AG20443 (cell line): ENCODE data around the gene LZIC.

Experiments
- DNase-seq: peaks from one replicate; pipeline ENCODE4 v3.0.0; 2012; ENCODE audit warnings: low spot score, mixed read lengths

The LZIC gene

GRCh38 chr1:9910423-9911178 lies 32.6 kb downstream of the LZIC start:
- DNase-seq: no peak

- peak; percentile 98 for DNase-seq
Measured at GRCh38 chr1:9910076-9910422, 33.1 kb downstream of the LZIC start, which contains the start of gene CTNNBIP1. Gene CTNNBIP1, minus strand, starts transcription at chr1:9910269. Its CDS starts 38,205 bp downstream, at chr1:9872064.

- no peak for DNase-seq
Measured at GRCh38 chr1:9909234-9910046, 33.8 kb downstream of the LZIC start.

DNA sequence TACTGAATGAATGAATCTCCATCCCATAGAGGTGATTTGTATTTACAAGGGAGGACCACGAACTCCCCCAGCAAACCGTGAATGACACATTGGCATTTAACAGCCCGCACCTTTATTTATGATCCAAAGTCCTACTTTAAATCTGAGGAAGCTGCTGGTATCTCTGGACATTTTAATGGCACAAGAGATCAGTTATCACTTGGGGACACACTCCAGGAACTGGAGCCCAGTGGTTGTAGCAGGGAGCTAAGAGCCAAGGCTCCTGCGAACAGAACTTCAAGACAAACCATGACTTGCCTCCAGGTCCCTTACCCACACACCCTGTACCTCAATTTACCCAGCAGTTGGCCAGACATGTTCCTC lies 34.3 kb downstream of the LZIC start:
- no peak for DNase-seq

- DNase-seq: no peak
Measured at GRCh38 chr1:9907441-9907840, 35.8 kb downstream of the LZIC start.

DNA sequence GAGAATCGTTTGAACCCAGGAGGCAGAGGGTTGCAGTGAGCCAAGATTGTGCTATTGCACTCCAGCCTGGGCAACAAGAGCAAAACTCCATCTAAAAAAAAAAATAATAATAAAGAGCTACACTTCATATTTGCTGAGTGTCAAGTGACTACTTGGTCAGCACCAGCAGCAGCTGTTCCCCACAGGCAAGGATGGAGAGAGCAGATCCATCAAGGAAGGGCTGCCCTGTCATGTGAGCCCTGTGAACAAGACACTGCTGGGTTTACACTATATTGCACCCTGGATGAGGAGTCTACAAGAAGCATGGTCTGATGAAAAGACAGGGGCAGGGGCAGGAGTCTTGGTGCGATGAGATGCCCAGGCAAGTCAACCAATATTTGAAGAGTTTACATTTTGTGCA lies 36.7 kb downstream of the LZIC start:
- no peak for DNase-seq

GRCh38 chr1:9905010-9905409 lies 38.2 kb downstream of the LZIC start:
- no peak for DNase-seq

DNA sequence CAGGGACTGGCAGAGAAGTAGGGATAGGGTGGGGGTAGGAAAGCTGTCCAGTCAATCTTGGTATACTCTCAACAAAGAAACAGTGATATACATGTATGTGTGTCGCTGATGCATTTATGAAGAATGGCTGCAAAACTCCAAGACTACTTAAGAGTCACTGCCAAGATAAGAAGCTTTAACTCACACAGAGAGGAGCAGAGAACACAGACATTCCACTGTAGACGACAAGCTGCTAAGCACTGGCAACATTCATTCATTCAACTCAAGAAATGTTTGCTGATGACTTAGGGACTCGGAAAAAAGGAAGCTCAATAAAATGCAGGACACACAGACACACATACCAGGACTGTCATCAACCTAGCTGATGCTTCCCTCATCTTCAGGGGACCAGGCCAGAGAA lies 38.6 kb downstream of the LZIC start:
- DNase-seq: no peak

DNA sequence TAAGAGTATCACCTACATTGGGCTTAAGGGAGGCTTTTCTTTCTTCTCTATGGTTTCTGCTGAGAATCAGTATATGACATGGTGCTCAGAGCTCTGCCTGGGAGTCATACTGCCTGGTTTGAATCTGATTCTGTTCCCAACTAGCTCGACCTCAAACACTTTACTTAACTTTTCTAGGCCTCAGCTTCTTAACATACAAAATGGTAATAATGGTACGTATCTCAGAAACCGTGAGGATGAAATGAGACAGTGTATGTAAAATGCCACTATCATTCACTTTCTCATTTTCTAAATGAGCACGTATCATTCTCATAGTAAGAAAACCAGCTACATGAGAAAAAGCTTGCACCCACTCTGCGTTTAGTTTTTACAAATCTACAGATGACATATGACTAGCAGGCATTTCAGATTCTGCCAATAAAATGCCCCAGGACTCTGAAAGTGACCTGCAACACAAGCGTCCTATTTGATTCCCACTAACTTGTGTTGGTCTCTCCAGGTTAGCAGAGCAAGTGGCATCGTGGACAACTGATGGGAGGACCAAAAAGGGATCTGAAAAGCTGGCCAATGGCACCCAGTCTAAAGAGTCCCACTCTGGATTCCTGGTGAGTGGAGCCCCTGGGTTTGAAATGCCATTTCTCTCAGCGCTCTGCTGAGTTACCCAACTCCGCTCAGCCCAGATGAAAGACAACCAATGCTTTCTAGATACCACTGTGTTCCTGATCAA lies 39.2 kb downstream of the LZIC start:
- DNase-seq: no peak

DNA sequence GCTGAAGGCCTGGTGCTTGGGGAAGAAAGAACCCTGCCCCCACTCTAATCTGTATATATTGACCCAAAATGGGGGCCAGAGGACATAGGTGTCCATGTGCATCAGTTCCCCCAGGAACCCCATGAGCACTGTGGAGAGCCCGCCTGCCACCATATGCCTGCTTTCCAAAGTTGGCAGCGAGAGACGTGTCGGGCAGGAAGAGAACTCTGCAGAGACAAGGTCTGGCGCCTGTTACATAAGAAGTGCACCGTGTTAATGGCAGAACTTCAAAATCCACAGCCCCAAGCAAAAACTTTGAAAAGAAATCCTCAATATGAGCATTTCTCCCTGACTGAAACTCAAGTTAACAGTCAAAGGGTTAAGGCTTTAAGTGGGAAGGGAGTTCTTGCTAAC lies 41.1 kb downstream of the LZIC start:
- no peak for DNase-seq

GRCh38 chr1:9901148-9902059 lies 41.8 kb downstream of the LZIC start:
- DNase-seq: no peak

DNA sequence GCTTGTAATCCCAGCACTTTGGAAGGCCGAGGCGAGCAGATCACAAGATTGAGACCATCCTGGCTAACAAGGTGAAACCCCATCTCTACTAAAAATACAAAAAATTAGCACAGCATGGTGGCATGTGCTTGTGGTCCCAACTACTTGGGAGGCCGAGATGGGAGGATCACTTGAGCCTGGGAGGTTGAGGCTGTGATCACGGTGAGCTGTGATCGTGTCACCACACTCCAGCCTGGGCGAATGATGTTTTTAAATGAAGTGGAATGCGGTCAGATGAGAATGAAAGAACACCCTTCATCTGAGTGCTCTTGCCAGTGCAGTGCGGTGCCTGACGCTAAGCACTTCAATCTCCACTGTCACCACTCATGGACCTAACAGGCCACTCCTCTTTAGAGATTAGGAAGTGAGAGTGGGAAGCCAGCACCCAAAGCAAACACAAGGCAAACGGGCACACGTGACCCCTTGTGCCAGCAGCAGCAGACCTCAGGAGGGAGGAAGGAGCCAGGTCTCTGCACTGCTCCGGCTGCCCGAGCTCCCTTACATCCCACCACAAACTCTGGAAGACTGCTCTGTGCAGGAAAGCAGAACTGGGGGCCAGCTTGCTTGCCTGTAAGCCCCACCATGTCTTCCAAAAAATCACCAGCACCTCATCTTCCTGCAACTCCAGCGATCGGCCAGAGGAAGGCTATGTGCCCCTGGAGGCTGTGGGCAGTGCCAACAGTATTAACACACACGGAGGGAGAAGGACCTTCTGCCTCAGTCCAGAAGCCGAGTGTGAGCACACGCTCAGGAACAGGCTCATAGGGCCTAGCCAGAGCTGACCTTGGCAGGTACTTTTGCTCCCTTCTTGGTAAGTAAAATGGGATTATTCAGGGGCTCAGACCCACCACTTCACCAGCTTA lies 42.8 kb downstream of the LZIC start:
- DNase-seq: no peak

DNA sequence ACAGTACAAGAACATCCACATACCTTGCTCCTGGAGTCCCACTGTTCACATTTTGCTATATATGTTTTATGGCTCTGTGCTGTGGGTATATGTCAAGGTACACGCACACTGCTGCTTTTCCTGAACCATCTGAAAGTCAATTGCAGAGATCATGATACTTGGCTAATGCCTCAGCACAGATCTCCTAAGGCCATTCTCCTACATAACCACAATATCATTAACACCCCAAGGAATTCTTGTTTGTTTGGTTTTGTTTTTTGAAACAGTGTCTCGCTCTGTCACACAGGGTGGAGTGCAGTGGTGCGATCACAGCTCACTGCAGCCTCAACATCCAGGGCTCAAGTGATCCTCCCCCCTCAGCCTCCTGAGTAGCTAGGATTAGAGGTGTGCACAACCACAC lies 49.1 kb downstream of the LZIC start:
- no peak for DNase-seq

DNA sequence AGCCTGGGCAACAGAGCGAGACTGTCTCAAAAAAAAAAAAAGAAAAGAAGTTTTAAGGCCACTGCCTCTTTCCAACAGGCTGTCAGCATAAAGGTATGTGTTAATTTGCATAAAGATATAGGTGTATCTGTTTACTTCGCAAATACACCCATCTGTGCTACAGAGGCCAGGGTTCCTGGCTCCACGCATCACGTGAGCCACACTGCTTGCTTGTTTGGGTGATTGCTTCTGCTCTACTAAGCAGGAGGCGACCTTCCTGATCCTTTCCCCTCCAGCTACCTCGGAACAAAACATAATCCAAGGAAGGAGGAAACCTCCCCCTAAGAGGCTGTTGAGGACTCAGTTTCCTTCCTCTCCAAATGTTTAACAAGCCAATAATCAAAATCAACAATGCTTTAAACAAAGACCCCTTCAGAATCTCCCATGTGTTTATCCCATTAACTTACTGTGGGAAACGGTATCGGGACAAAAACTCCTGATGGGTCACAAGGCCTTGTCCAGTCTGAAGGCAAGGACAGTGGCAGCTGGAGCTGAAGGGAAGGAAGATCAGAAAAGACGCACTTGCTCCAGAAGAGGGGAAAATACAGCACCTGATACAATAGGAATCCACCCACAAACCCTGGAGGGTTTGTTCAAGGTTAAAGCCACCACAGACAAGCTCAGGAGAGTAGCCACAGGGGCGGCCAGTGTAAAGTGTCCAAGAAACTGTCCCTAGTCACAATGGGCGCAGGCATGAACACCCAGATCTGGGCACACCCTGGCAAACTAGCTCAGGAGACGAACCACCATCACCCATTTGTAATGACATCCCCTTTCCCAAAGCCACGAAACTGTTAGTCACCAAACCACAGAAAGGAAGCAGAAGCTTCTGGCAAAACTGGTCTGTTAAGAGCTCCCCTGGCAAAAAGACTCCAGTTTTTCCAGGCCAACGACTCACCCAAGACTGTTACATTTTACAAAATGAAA lies 50.3 kb downstream of the LZIC start:
- peak; percentile 76 for DNase-seq

- peak; percentile 12 for DNase-seq
Measured at GRCh38 chr1:9891207-9891606, 52.0 kb downstream of the LZIC start.

- DNase-seq: peak; percentile 85
Measured at GRCh38 chr1:9890224-9890731, 52.9 kb downstream of the LZIC start.

DNA sequence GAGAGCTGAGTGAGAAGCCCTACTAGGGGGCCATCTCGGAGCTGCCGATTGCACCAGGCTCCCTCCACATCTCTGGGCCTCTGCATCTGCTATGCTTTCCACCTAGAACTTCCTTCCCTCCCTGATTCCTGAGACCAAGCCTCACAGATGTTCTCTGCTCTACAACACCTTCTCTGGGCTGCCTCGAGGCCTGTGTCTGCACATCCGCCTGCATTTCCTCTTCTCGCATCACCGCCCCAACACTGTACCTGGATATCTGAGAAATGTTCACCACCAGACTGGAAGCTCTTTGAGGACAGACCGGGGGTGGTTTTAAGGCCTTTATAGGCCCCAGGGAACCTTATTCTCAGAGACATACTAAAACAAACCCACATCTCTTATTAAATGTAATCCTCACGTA lies 53.8 kb downstream of the LZIC start:
- DNase-seq: no peak

DNA sequence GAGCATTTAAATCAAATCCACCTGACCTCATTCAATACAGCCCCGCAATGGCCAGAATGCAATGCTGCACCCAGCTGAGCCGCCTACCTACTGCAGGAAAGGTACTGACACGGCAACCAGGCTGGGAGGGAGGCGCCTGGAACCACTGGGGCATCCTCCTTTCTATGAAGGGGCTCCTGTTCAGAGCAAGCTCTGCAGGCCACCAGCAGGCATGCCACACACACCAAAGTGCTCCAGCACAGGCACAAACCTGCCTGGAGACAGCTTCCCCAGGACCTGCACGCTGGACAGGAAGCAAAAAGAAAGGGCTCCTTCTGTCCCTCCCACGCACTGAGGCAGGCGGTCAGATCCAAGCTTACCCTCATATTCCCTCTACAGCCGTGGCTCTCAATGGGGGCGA lies 54.3 kb downstream of the LZIC start:
- no peak for DNase-seq

DNA sequence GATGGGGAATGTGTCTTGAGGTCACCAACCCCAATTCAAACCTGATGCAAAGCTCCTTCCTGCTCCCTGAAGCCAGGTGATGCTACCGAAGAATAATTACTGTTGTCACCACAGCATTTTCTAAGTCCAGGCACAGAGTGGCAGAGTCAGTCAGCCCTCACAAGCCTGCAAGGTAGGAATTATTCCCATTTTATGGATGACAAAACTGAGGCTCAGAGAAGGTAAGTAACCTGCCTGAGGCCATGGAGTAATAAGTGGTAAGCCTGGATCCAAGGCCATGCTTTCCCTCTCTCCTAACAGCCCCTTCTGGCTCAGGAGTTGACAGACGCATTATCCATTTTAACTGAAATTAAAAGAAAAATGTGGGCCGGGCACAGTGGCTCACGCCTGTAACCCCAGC lies 56.1 kb downstream of the LZIC start:
- DNase-seq: no peak
